GM19240 (cell line): ENCODE measurements around the gene PIM2.
"Not testable (repeated sequence)": the region's sequence is repeated elsewhere in the genome, so short reads cannot be mapped to it uniquely, and the experiment has no call there.

Experiments
- DNase-seq: peaks from one replicate; pipeline ENCODE4 v3.0.0; 2011; ENCODE audit warnings: low spot score; ENCODE audit not compliant: insufficient read length

PIM2 gene

GRCh38 chrX:48908600-48908999 lies 10.2 kb downstream of the PIM2 start:
- DNase-seq, result no peak

DNA sequence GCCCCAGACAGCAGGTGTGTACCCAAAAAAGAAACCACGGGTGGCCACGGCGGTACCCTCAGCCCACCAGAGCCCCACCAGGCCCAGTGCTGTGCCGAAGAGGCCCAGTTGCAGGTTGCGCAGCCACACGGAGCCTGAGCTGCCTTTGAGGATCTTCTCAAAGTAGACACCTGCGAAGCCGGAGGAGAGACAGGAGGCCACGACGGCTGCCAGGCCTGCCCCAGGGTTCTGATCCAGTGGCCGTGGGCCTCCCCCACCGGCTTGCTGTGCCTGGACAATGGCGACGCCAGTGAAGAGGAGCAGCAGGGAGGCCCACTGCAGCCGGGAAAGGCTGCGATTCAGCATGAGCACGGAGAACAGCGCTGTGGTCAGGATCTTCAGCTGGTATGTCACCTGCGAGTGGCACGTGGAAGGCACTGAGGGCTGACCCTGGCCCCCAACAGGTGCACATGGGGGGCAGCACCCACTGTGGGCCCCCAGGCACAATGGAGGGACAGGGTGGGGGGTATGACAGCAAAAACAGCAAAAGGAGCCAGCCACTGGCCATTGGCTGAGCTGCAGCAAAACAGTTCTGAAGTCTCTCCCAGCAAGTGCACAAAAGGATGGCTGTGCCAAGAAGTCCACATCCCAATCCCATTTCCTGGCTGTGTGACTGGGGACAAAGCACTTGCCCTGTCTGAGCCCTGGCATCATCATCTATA lies 13.6 kb downstream of the PIM2 start:
- no peak for DNase-seq

DNA sequence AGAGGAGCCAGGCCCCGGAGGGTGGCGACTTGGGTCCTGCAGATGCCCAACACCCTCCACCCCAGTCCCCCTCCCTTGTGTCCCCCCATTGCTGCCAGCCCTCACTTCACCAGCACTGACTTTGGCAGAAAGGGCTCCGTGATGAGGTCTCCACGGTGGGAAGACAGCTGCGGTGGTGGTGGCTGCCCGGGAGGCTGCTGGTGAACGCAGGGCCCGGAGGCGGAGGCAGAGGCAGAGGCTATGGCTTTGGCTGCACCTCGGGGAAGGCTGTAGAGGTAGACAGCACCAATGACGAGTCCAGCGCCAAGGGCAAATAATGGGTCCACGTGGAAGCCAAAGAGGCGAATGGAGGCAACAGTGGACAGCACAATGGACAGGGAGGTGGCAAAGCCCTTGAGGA lies 14.2 kb downstream of the PIM2 start:
- no peak for DNase-seq

DNA sequence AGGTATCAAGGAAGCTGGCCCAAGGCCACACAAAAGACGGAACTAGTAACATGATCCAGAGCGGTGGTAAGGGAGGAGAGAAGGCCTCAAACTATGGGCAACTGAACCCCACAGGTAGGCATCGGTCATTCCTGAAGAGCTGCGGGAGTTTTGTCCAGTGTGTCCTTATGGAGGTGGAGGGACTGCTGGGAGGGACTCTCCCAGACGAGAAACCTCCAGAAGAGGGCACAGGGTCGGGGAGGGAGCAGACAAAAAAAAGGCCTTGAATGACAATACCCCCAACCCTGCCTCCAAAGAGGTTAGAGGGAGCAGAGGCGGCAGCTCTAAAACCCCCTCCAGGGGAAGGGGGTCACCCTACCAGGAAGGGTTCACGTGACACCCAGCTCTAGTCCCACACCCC lies 14.6 kb downstream of the PIM2 start:
- DNase-seq, result no peak

- DNase-seq, result no peak
These were observed 15.5 kb downstream of the PIM2 start for GRCh38 chrX:48903290-48903689.

- no peak for DNase-seq
These were observed 16.0 kb downstream of the PIM2 start for GRCh38 chrX:48902776-48903175.

DNA sequence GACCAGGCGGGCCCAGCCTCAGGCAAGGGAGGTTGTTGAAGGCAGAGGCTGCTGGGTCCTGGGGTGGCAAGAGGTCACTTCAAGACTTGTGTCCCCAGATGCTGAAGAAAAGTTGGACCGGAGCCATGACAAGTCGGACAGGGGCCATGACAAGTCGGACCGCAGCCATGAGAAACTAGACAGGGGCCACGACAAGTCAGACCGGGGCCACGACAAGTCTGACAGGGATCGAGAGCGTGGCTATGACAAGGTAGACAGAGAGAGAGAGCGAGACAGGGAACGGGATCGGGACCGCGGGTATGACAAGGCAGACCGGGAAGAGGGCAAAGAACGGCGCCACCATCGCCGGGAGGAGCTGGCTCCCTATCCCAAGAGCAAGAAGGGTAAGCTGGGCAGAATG lies 16.7 kb downstream of the PIM2 start:
- no peak for DNase-seq

- DNase-seq, result no peak
These were observed 17.8 kb downstream of the PIM2 start for GRCh38 chrX:48901069-48901468.

DNA sequence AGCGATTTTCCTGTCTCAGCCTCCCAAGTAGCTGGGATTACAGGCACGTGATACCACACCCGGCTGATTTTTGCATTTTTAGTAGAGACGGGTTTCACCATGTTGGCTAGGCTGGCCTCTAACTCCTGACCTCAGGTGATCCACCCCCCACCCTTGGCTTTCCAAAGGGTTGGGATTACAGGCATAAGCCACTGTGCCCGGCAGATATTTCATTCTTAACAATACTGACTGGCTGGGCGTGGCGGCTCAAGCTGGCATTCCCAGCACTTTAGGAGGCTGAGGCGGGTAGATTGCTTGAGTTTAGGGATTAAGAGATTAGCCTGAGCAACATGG lies 19.8 kb downstream of the PIM2 start:
- DNase-seq, result no peak

GRCh38 chrX:48897625-48898306 lies 21.1 kb downstream of the PIM2 start, which contains the start of the genes PQBP1 and TIMM17B:
Gene PQBP1, plus strand, starts transcription at chrX:48897930. Its CDS starts 580 bp downstream, at chrX:48898510.
Gene TIMM17B, minus strand, starts transcription at chrX:48897768. Its CDS starts 19 bp downstream, at chrX:48897749.
- DNase-seq, result peak; percentile 74

DNA sequence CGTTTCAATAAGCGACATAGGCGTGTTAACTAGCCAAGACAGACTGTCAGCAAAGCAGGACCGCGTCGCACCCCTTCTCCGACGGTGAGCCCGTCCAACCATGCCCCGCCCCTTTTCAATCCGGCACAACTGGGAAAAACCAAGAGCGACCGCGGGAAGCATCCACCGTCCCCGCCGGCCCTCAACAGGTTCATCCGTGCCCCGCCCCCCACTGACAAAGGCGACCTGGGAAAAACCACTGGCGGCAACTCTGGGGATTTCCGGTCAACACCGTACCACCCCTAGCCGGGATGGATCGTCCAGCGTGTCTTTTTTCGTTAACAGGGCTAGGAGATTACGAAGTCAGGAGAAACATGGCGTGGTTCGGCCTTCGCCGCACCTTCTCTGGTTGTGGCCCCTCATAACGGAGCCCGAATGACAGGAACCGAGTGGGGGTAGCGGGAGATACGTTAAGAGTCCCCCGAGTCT lies 21.6 kb downstream of the PIM2 start:
- DNase-seq, result no peak

GRCh38 chrX:48896611-48897011 lies 22.2 kb downstream of the PIM2 start:
- DNase-seq, result no peak

- no peak for DNase-seq
These were observed 23.9 kb downstream of the PIM2 start for GRCh38 chrX:48894891-48895290.

GRCh38 chrX:48893556-48894348 lies 25.1 kb downstream of the PIM2 start:
- no peak for DNase-seq

DNA sequence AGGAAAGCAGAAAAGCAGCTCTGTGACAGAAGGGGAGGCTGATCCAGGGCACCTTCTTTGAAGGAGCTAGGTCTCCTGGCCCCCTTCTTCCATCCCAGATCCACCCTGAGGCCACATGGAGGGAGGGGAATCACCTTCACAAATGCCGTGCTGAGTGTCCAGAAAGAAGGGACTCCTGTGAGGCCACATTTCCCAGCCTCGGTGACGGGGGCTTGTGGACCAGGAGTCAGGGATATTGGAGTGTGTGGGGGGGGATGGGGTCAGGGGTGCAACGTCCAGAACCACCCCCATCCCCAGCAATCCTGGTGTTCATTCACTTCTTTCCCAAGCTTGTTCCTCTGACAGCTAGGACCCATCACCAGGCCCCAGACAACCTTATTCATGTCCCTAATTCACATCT lies 25.9 kb downstream of the PIM2 start:
- DNase-seq, result no peak

DNA sequence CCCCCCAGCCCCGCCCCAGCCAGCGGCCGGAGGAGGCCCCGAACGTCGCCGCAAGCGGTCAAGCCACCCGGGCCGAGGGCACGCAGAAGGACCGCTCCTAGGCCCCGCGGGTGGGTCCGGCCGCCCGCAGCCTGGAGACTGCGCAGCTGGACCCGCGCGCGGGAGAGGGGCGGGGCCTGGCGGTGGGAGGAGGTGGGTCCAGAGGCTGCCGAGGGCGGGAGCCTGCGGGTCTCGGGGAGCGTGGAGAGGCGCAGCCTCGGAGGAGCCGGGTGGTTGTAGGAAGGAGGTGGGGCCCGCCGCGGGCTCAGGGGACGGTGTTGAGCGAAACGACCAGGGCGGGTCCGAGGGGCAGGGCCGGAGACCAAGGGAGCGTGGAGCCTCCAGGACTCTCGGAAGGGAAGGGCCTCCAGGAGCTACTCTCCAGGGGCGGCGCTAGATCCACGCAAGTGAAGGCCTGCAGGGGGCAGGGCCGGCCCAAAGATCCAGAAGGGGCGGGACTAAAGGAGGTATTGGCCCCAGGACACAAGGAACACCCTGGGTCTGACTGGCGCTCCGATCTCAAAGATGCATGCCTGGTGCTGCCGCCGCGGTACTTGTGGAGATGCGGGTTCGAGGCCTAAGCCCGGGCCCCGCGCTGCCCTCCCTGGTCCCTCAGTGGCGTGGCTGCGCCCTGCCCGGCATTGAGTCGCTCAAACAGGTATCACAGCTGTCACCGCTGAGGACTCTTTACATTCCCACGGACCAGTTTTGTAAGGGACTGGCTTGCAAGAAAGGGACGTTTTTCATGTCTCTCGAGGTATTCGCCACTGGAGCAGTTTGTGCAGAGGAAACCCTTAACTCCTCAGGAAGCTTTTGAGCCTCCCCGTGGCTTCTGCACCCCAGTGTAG lies 27.2 kb downstream of the PIM2 start:
- DNase-seq, result no peak

DNA sequence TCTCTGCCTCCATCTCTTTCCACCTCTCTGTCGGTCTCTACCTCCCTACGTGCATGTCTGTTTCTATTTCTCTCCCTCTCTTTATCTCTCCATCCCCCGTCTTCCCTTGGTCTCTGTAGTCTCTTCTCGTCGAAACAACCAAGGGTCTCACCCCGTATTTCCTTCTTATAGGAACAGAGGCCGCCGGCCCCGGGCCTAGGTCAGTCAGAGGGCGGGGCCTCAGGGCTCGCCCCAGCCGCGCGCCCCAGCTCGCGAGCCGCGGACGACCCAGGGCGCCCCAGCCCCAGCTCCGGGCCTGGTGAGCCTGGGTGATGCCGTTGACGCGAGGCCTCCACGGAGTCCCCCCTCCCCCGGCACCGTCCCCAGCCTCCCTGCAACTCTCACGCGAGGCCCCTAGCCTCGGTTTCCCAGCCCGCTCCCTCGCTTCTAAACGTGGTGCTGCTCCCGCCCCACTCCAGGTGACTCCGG lies 27.9 kb downstream of the PIM2 start:
- DNase-seq, result no peak

DNA sequence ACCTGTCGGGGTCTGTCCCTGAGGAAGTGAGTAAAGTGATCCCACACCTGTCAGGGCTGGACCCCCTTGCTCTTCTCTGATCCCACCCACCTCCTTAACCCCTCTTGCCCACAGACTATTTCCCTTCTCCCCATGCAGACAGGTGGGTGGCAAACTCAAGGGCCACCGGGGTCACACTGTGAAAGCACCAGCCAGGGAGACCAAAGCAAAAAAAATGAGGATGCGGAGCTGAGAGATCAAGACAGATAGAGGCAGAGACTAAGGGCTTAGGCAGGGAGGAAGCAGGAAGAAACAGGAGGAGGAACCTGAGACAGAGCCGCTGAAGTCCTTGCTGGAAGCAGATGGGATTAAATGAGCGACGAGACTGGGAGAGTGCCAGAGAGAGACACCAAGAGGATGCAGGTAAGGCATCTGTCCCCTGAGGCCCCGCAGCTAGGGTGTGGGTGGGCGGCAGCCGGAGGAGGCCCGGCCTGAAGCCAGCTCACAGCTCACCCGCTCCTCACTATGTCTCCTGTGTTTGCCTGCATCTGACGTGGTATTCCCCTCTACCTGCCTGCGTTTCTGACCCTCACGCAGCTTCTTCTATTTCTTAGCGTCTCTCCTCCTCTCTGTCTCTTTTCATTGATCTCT lies 28.4 kb downstream of the PIM2 start:
- DNase-seq, result no peak

DNA sequence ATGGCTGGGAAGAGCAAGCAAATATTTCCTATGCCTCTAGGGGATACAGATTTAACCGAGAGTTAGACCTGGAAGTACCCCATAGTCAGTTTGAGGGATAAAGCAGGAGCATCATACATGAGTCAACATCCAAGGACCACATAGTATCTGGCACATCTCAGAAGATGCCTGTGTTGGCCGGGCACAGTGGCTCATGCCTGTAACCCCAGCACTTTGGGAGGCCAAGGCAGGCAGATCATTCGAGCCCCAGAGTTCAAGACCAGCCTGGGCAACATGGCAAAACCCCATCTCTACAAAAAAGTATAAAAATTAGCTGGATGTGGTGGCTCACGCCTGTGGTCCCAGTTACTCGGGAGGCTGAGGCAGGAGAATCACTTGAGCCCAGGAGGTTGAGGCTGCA lies 32.2 kb downstream of the PIM2 start:
- not testable (repeated sequence) for DNase-seq

GRCh38 chrX:48883729-48884128 lies 35.1 kb downstream of the PIM2 start:
- no peak for DNase-seq

DNA sequence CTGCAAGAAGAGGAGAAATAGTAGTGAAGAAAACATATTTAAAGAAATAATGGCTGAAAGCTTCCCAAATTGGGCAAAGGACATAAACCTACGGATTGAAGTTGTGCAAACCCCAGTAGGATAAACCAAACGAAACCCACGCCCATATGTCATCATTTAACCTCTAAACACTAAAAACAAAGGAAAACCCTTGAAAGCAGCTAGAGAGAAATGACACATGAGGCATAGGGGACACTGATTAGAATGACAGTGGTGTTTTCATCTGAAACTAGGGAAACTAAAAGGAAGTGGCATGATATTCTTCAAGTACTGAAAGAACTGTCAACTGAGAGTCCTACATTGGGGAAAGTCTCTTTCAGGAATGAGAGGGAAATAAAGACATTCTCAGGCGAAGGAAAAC lies 41.9 kb downstream of the PIM2 start:
- DNase-seq, result not testable (repeated sequence)
